A549 (cell line): ENCODE results near the gene ATP5PB. TPM values are rescaled to one million over a fixed set of nuclear protein-coding genes. Genes with fewer than 3 reads are reported as not detected.

ENCODE experiments used
- ATAC-seq, 2 experiments: fragments of 200-7000 bp in 1 of 2; fragments of >200 bp in 1 of 2; cut with Nextera tagmentation in 1 of 2; cut with Tn5 transposase in 1 of 2; 3 replicates each; pipeline versions ENCODE4 v1.8.0 to v1.9.1; 2018 to 2020; ENCODE audit warnings: mild to moderate bottlenecking in 1 of 2, moderate library complexity in 1 of 2
- CTCF ChIA-PET: fragments of 300-600 bp; sonication (Branson Sonifier 250); formaldehyde crosslinking; extraction: SDS; loops from one replicate; lab custom pipeline; 2021; ENCODE audit warnings: antibody characterized with exemption, inconsistent platforms; lab: Yijun Ruan, JAX
- POLR2A ChIA-PET: fragments of 350-600 bp; formaldehyde crosslinking; extraction: SDS; loops from one replicate; lab custom pipeline; 2021; ENCODE audit warnings: antibody characterized with exemption, inconsistent platforms; lab: Yijun Ruan, JAX
- DNase-seq, 2 experiments: peaks; one replicate each; pipeline versions ENCODE4 v3.0.0 to v3.0.0-alpha.2; 2011 to 2016; ENCODE audit warnings: low read depth in 1 of 2, low spot score in 1 of 2
- FAIRE-seq: peaks from 2 replicates; lab custom pipeline; 2011; peaks lifted over from hg19 to GRCh38; lab: Jason Lieb, UNC
- H3K27ac ChIP-seq, 2 experiments: fragments of >200 bp; sonication (Bioruptor Twin); formaldehyde crosslinking; 3 replicates each; pipeline ENCODE4 v1.5.1; 2016 to 2017
- H3K4me1 ChIP-seq: fragments of >200 bp; sonication (Bioruptor Twin); formaldehyde crosslinking; 3 replicates; pipeline ENCODE4 v1.6.1; 2016
- H3K4me2 ChIP-seq: fragments of >200 bp; sonication (Bioruptor Twin); formaldehyde crosslinking; 3 replicates; pipeline ENCODE4 v1.6.1; 2016
- H3K4me3 ChIP-seq: fragments of >200 bp; sonication (Bioruptor Twin); formaldehyde crosslinking; 3 replicates; pipeline ENCODE4 v1.5.1; 2016
- H3K9me3 ChIP-seq: fragments of >200 bp; sonication (Bioruptor Twin); formaldehyde crosslinking; 3 replicates; pipeline ENCODE4 v1.6.1; 2016
- BCL3 ChIP-seq: fragments of >200 bp; sonication (Bioruptor Twin); formaldehyde crosslinking; IDR thresholded peaks from 3 replicates; pipeline ENCODE4 v1.6.1; 2016
- BHLHE40 ChIP-seq: IDR thresholded peaks from 2 replicates; pipeline ENCODE4 v1.6.1; 2012; ENCODE audit warnings: low read depth, low read length, inconsistent platforms
- CBX2 ChIP-seq: fragments of 200-600 bp; sonication (generic); IDR thresholded peaks from 2 replicates; pipeline ENCODE4 v1.6.1; 2016; ENCODE audit warnings: low read depth, mild to moderate bottlenecking, borderline replicate concordance
- EHF ChIP-seq: fragments of 250-450 bp; sonication (Bioruptor Pico); IDR thresholded peaks from 2 replicates; pipeline ENCODE4 v1.5.0; 2020; ENCODE audit warnings: mild to moderate bottlenecking
- EHMT2 ChIP-seq: fragments of 200-600 bp; sonication (generic); IDR thresholded peaks from 2 replicates; pipeline ENCODE4 v1.6.1; 2016; ENCODE audit warnings: antibody characterized with exemption, low read depth, mild to moderate bottlenecking, moderate library complexity
- ELK1 ChIP-seq: fragments of 150-350 bp; IDR thresholded peaks from 2 replicates; pipeline ENCODE4 v1.6.1; 2014; ENCODE audit warnings: low read depth, mild to moderate bottlenecking, low read length
- FOSL2 ChIP-seq, 2 experiments: fragments of 450-650 bp in 1 of 2; fragments of >200 bp in 1 of 2; sonication (Bioruptor Twin) in 1 of 2; formaldehyde crosslinking; IDR thresholded peaks; 2 replicates each; pipeline versions ENCODE4 v1.5.0 to v1.6.1; 2016 to 2020; ENCODE audit warnings: mild to moderate bottlenecking in 1 of 2, moderate library complexity in 1 of 2
- HEYL ChIP-seq: fragments of 250-450 bp; sonication (Bioruptor Pico); IDR thresholded peaks from 2 replicates; pipeline ENCODE4 v1.8.0; 2021; ENCODE audit warnings: mild to moderate bottlenecking, moderate library complexity
- JUN ChIP-seq, 2 experiments: fragments of >200 bp; sonication (Bioruptor Twin); formaldehyde crosslinking; IDR thresholded peaks; 2 replicates in 1 of 2; 3 replicates in 1 of 2; pipeline ENCODE4 v1.6.1; 2016 to 2017
- KDM1A ChIP-seq: fragments of 200-600 bp; sonication (generic); IDR thresholded peaks from 2 replicates; pipeline ENCODE4 v1.6.1; 2016; ENCODE audit warnings: low read depth, mild to moderate bottlenecking
- KDM5A ChIP-seq: fragments of 200-600 bp; sonication (generic); IDR thresholded peaks from 2 replicates; pipeline ENCODE4 v1.6.1; 2016; ENCODE audit warnings: antibody characterized with exemption, mild to moderate bottlenecking
- MAZ ChIP-seq: fragments of 150-350 bp; IDR thresholded peaks from 2 replicates; pipeline ENCODE4 v1.6.1; 2014; ENCODE audit warnings: antibody characterized with exemption, low read depth, low read length, borderline replicate concordance
- PBX3 ChIP-seq: IDR thresholded peaks from 2 replicates; pipeline ENCODE4 v1.6.1; 2012
- PHF8 ChIP-seq: fragments of 200-600 bp; sonication (generic); IDR thresholded peaks from 2 replicates; pipeline ENCODE4 v1.6.1; 2016; ENCODE audit warnings: low read depth, mild to moderate bottlenecking, antibody characterized with exemption, moderate library complexity, borderline replicate concordance
- POLR2A ChIP-seq: IDR thresholded peaks from 2 replicates; pipeline ENCODE4 v1.6.1; 2012; ENCODE audit warnings: mild to moderate bottlenecking, low read length
- RARB ChIP-seq: fragments of 250-450 bp; sonication (Bioruptor Pico); IDR thresholded peaks from 2 replicates; pipeline ENCODE4 v1.8.0; 2021; ENCODE audit warnings: mild to moderate bottlenecking, moderate library complexity
- RCOR1 ChIP-seq: fragments of 150-350 bp; IDR thresholded peaks from 2 replicates; pipeline ENCODE4 v1.6.1; 2014; ENCODE audit warnings: antibody characterized with exemption, low read length, low read depth
- REST ChIP-seq: fragments of 200-600 bp; sonication (generic); IDR thresholded peaks from 2 replicates; pipeline ENCODE4 v1.6.1; 2016; ENCODE audit warnings: antibody characterized with exemption, mild to moderate bottlenecking, moderate library complexity
- SREBF2 ChIP-seq: fragments of 450-650 bp; IDR thresholded peaks from 2 replicates; pipeline ENCODE4 v1.6.1; 2014; ENCODE audit warnings: mild to moderate bottlenecking, moderate library complexity
- USF2 ChIP-seq: fragments of 450-650 bp; IDR thresholded peaks from 2 replicates; pipeline ENCODE4 v1.6.1; 2014; ENCODE audit warnings: antibody characterized with exemption
- WGBS: methylation state at CpG from one replicate; pipeline ENCODE4 v1.1.6; 2017; ENCODE audit errors: missing lambda C conversion rate; 5-methylcytosine and 5-hydroxymethylcytosine counted together
- polyA plus RNA-seq, 4 experiments: library from polyadenylated mRNA; depleted of rRNA in 3 of 4; stranded (reverse); fragments of >200 nt; fragmentation: RNase III in 1 of 4; extraction: RNeasy Plus Mini Kit Qiagen cat#74134 plus additional on column Dnase treatment in 1 of 4; gene quantifications; 2 replicates in 3 of 4; 3 replicates in 1 of 4; pipeline ENCODE4 v1.2.3, GENCODE V29; 2011 to 2017

The ATP5PB gene
- polyA plus RNA-seq, 2 of the 4 experiments (the other 2 are of a cell fraction): 275 to 300 TPM

- ChIA-PET POLR2A (no interaction called here), CTCF (interaction anchor here (0.8 to 1.1 kb wide), 2 partner anchors 9 to 10 kb away, joined by 3 to 4 read pairs; no protein-coding TSS in a partner anchor)
- Histone ChIP-seq H3K27ac (no peak overlapping the region), H3K4me3 (no peak overlapping the region), H3K9me3 (no peaks in the 10 kb centered on the region), H3K4me2 (no peak overlapping the region), H3K4me1 (no peaks in the 10 kb centered on the region)
- TF ChIP-seq SREBF2 (no peak), MAZ (no peak), PHF8 (no peak), HEYL (CRISPR knock-in tag) (no peak), CBX2 (no peak), POLR2A (no peak)
- FAIRE-seq (no peak), DNase-seq (no peak), ATAC-seq (no peak)
- WGBS: 87% methylated on average over 3 of the region's 3 CpGs
These were observed 22.3 kb downstream of the ATP5PB start for GRCh38 chr1:111471538-111471937.

- Histone ChIP-seq H3K4me2 (no peak overlapping the region), H3K4me3 (no peak overlapping the region), H3K4me1 (no peaks in the 10 kb centered on the region), H3K27ac (no peak overlapping the region), H3K9me3 (no peaks in the 10 kb centered on the region)
- TF ChIP-seq KDM5A: no peak
- TF ChIP-seq BHLHE40: no peak
- no peak for TF ChIP-seq RCOR1
- no peak for TF ChIP-seq PBX3
- no peak for TF ChIP-seq PHF8
- TF ChIP-seq KDM1A: no peak
- no peak for TF ChIP-seq USF2
- no peak for TF ChIP-seq JUN (IDR thresholded peaks at IDR 0.05)
- no peak for TF ChIP-seq BCL3
- ATAC-seq (no peak), DNase-seq (no peak), FAIRE-seq (no peak)
- POLR2A ChIA-PET: no interaction called here
- 90% methylated on average over 5 of the region's 5 CpGs for WGBS
- CTCF ChIA-PET: interaction anchor here (1.6 kb wide), 1 partner anchor 281 kb away, joined by 3 read pairs; no protein-coding TSS in a partner anchor
These were observed 24.8 kb downstream of the ATP5PB start for GRCh38 chr1:111474106-111474505.

GRCh38 chr1:111474521-111474920, 25.3 kb downstream of the ATP5PB start:
- DNase-seq (no peak), ATAC-seq (no peak)
- CTCF ChIA-PET: interaction anchor here (1.6 kb wide), 1 partner anchor 280 kb away, joined by 3 read pairs; no protein-coding TSS in a partner anchor
- Histone ChIP-seq H3K4me3 (no peak overlapping the region), H3K4me1 (no peaks in the 10 kb centered on the region), H3K27ac (no peak overlapping the region)
- POLR2A ChIA-PET: no interaction called here
- no peak for TF ChIP-seq REST
- TF ChIP-seq RARB (CRISPR knock-in tag): no peak
- TF ChIP-seq FOSL2 (IDR thresholded peaks at IDR 0.05): no peak
- no peak for TF ChIP-seq FOSL2 (CRISPR knock-in tag; IDR thresholded peaks at IDR 0.05)
- TF ChIP-seq EHF (CRISPR knock-in tag): no peak
- TF ChIP-seq ELK1: no peak
- no peak for TF ChIP-seq EHMT2
- TF ChIP-seq, all 56 proteins: peak for 0
- WGBS: 81% methylated on average over 4 of the region's 4 CpGs
- Histone ChIP-seq H3K4me2 (no peak overlapping the region), H3K9me3 (no peaks in the 10 kb centered on the region)
- no peak for FAIRE-seq
